Measurements from ENCODE around the gene ERVH48-1. TPM values are rescaled to one million over a fixed set of nuclear protein-coding genes. Genes with fewer than 3 reads are reported as not detected.
"Not testable (repeated sequence)": the region's sequence is repeated elsewhere in the genome, so short reads cannot be mapped to it uniquely, and the experiment has no call there.

The ERVH48-1 gene
- total RNA-seq, 1 donor from 2014 or later: 0.59 TPM

DNA sequence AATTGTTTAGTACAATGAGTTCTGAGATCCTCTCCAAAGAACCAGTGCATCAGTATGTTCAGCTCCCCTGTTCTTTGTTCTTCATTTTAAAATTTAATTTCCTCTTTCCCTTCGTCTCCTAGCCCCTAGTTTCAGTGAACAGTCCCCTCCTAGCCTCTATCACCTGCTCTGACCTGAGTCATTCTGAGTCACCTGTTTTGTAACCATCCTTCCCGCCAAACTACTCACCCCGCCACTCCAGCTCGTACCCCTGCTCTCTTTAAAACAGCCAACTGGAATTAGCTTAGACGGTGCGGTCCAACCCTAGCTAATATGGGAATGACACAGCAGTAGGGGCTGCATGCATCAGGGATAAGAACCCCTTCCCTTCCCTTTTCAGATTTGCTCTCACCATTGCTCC lies 16.8 kb upstream of the ERVH48-1 start:
- Mint-ChIP-seq H3K27me3 (ENCODE audit: unreplicated experiment) (no peaks in the 10 kb centered on the region), H3K9me3 (ENCODE audit: unreplicated experiment) (peaks cover 5% of the 10 kb centered on the region), H3K4me1 (ENCODE audit: low read depth, unreplicated experiment) (peaks cover 2% of the 10 kb centered on the region), H3K4me3 (ENCODE audit: unreplicated experiment) (no peak overlapping the region), H3K27ac (ENCODE audit: unreplicated experiment) (no peak overlapping the region), H3K36me3 (ENCODE audit: unreplicated experiment) (peaks cover 5% of the 10 kb centered on the region)
- no peak for DNase-seq
- TF ChIP-seq CTCF (IDR thresholded peaks at IDR 0.05; ENCODE audit: partially characterized antibody, unreplicated experiment): no peak

GRCh38 chr21:42941696-42942085 lies 16.3 kb upstream of the ERVH48-1 start:
- peaks cover 3% of the 10 kb centered on the region for H3K4me1 Mint-ChIP-seq (ENCODE audit: low read depth, unreplicated experiment)
- no peak for DNase-seq
- H3K27ac Mint-ChIP-seq (ENCODE audit: unreplicated experiment): no peak overlapping the region
- H3K9me3 Mint-ChIP-seq (ENCODE audit: unreplicated experiment): peaks cover 5% of the 10 kb centered on the region
- H3K4me3 Mint-ChIP-seq (ENCODE audit: unreplicated experiment): no peak overlapping the region
- no peak for TF ChIP-seq CTCF (IDR thresholded peaks at IDR 0.05; ENCODE audit: partially characterized antibody, unreplicated experiment)
- no peaks in the 10 kb centered on the region for H3K27me3 Mint-ChIP-seq (ENCODE audit: unreplicated experiment)
- peaks cover 5% of the 10 kb centered on the region for H3K36me3 Mint-ChIP-seq (ENCODE audit: unreplicated experiment)

- Mint-ChIP-seq H3K36me3 (ENCODE audit: unreplicated experiment) (peaks cover 5% of the 10 kb centered on the region), H3K4me1 (ENCODE audit: low read depth, unreplicated experiment) (peaks cover 3% of the 10 kb centered on the region), H3K9me3 (ENCODE audit: unreplicated experiment) (peaks cover 5% of the 10 kb centered on the region), H3K4me3 (ENCODE audit: unreplicated experiment) (no peak overlapping the region), H3K27me3 (ENCODE audit: unreplicated experiment) (no peaks in the 10 kb centered on the region), H3K27ac (ENCODE audit: unreplicated experiment) (no peak overlapping the region)
- no peak for TF ChIP-seq CTCF (IDR thresholded peaks at IDR 0.05; ENCODE audit: partially characterized antibody, unreplicated experiment)
- DNase-seq: no peak
Measured at GRCh38 chr21:42939582-42940413, 14.4 kb upstream of the ERVH48-1 start.

DNA sequence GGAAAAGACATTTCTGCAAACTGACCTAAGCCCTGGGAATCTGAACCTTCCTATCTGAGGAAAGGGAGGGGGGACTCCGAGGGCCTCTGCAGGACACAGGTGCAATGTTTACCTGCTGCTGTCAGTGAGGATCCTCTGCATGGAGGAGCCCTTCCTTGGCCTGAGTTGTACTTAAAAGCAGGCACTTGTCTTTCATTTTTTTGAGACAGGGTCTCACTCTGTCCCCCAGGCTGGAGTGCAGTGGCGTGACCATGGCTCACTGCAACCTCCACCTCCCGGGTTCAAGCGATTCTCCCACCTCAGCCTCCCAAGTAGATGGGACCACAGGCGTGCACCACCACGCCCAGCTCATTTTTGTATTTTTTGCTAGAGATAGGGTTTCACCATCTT lies 13.2 kb upstream of the ERVH48-1 start:
- DNase-seq; H3K4me1 Mint-ChIP-seq (ENCODE audit: low read depth, unreplicated experiment); H3K36me3 Mint-ChIP-seq (ENCODE audit: unreplicated experiment); H3K27me3 Mint-ChIP-seq (ENCODE audit: unreplicated experiment); H3K27ac Mint-ChIP-seq (ENCODE audit: unreplicated experiment); H3K9me3 Mint-ChIP-seq (ENCODE audit: unreplicated experiment); H3K4me3 Mint-ChIP-seq (ENCODE audit: unreplicated experiment): not testable (repeated sequence)

DNA sequence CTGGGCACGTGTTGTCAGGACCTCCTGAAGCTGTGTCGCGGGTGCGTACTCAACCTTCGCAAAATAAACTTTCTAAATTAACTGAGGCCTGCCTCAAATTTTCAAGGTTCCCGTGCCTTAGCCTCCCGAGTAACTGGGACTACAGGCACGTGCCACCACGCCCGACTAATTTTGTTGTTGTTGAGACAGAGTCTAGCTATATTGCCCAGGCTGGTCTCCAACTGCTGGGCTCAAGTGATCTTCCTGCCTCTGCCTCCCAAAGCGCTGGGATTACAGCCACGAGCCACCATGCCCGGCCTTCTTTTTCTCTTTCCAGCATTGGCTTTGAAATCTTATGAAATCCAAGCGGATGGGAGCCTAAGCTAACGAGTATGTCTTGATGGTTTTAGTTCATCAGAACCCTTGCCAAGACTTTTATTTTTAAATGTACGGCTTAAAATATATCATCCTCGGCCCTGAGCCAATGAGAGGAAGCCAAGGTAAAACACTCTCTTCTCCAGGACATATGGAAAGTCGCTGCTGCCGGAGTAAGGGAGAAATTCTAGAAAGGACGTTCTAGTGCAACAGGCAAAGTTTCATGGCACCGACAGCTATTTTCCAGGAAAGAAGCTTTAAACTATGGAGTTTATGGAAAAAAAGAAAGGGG lies 12.7 kb upstream of the ERVH48-1 start:
- no peak overlapping the region for H3K27ac Mint-ChIP-seq (ENCODE audit: unreplicated experiment)
- H3K4me1 Mint-ChIP-seq (ENCODE audit: low read depth, unreplicated experiment): peaks cover 3% of the 10 kb centered on the region
- no peak for TF ChIP-seq CTCF (IDR thresholded peaks at IDR 0.05; ENCODE audit: partially characterized antibody, unreplicated experiment)
- DNase-seq: no peak
- peaks cover 5% of the 10 kb centered on the region for H3K36me3 Mint-ChIP-seq (ENCODE audit: unreplicated experiment)
- no peaks in the 10 kb centered on the region for H3K27me3 Mint-ChIP-seq (ENCODE audit: unreplicated experiment)
- peaks cover 5% of the 10 kb centered on the region for H3K9me3 Mint-ChIP-seq (ENCODE audit: unreplicated experiment)
- H3K4me3 Mint-ChIP-seq (ENCODE audit: unreplicated experiment): no peak overlapping the region

DNA sequence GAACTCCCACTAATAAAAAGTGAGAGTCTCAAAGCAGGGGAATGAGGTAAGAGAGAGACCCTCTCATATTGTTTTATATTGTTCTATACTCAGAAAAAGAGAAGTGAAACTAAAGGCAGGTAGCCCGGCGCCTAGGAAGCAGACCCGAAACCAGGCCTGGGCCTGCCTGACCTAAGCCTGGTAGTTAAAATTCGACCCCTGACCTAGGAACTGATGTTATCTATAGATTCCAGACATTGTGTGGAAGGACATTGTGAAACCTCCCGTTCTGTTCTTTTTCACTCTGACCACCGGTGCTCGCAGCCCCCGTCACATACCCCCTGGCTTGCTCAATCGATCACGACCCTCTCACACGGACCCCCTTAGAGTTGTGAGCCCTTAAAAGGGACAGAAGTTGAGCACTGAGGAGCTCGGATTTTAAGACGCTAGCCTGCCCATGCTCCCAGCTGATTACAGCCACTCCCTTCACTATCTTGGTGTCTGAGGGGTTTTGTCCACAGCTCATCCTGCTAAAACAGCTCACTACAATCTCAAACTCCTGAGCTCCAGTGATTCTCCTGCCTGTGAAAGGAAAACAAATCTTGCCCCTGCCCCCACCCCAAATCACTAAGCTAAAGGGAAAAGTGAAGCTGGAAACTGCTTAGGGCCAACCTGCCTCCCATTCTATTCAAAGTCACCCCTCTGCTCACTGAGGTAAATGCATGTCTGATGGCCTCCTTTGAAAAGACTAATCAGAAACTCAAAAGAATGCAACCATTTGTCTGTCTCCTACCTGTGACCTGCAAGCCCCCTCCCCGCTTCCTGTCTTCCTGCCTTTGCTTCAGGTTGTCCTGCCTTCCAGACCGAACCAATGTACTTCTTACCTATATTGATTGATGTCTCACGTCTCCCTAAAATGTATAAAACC lies 11.9 kb upstream of the ERVH48-1 start:
- not testable (repeated sequence) for H3K4me3 Mint-ChIP-seq (ENCODE audit: unreplicated experiment); H3K9me3 Mint-ChIP-seq (ENCODE audit: unreplicated experiment); H3K4me1 Mint-ChIP-seq (ENCODE audit: low read depth, unreplicated experiment); H3K27me3 Mint-ChIP-seq (ENCODE audit: unreplicated experiment); H3K27ac Mint-ChIP-seq (ENCODE audit: unreplicated experiment); H3K36me3 Mint-ChIP-seq (ENCODE audit: unreplicated experiment); DNase-seq

DNA sequence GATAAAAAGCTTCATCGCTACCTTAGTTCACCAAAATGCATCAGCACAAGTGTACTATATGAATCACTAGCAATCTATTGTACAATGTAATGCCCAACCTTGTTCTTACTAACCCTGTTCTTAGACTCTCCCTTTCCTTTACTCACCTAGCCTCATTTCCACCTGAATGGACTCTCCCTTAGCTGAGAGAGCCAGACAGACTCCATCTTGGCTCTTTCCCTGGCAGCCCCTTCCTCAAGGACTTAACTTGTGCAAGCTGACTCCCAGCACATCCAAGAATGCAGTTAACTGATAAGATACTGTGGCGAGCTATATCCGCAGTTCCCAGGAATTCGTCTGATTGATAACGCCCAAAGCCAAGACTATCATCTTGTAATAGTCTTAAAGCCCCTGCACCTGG lies 10.9 kb upstream of the ERVH48-1 start:
- not testable (repeated sequence) for H3K4me3 Mint-ChIP-seq (ENCODE audit: unreplicated experiment); H3K27me3 Mint-ChIP-seq (ENCODE audit: unreplicated experiment); H3K36me3 Mint-ChIP-seq (ENCODE audit: unreplicated experiment); DNase-seq; H3K4me1 Mint-ChIP-seq (ENCODE audit: low read depth, unreplicated experiment); H3K27ac Mint-ChIP-seq (ENCODE audit: unreplicated experiment); H3K9me3 Mint-ChIP-seq (ENCODE audit: unreplicated experiment)

GRCh38 chr21:42933973-42934372 lies 8.5 kb upstream of the ERVH48-1 start:
- not testable (repeated sequence) for H3K9me3 Mint-ChIP-seq (ENCODE audit: unreplicated experiment); DNase-seq; H3K27me3 Mint-ChIP-seq (ENCODE audit: unreplicated experiment); H3K4me3 Mint-ChIP-seq (ENCODE audit: unreplicated experiment); H3K27ac Mint-ChIP-seq (ENCODE audit: unreplicated experiment); H3K36me3 Mint-ChIP-seq (ENCODE audit: unreplicated experiment)
- H3K4me1 Mint-ChIP-seq (ENCODE audit: low read depth, unreplicated experiment): peaks cover 10% of the 10 kb centered on the region
